Ishikawa (cell line): ENCODE results near the gene EHD1.

Experiments
- CEBPB ChIP-seq: IDR thresholded peaks from 2 replicates; pipeline ENCODE4 v1.6.1; 2012
- CREB1 ChIP-seq: IDR thresholded peaks from 2 replicates; pipeline ENCODE4 v1.6.1; 2012; ENCODE audit warnings: low read depth
- EGR1 ChIP-seq: IDR thresholded peaks from 2 replicates; pipeline ENCODE4 v1.6.1; 2012
- EP300 ChIP-seq: IDR thresholded peaks from 2 replicates; pipeline ENCODE4 v1.6.1; 2012; ENCODE audit warnings: borderline replicate concordance
- FOXM1 ChIP-seq: IDR thresholded peaks from 2 replicates; pipeline ENCODE4 v1.6.1; 2012; ENCODE audit warnings: low read depth, borderline replicate concordance
- MAX ChIP-seq: IDR thresholded peaks from 2 replicates; pipeline ENCODE4 v1.6.1; 2012
- NFIC ChIP-seq: IDR thresholded peaks from 2 replicates; pipeline ENCODE4 v1.6.1; 2012
- RAD21 ChIP-seq: IDR thresholded peaks from 2 replicates; pipeline ENCODE4 v1.6.1; 2012; ENCODE audit warnings: low read depth
- REST ChIP-seq: IDR thresholded peaks from 2 replicates; pipeline ENCODE4 v1.6.1; 2012; ENCODE audit warnings: low read depth, mild to moderate bottlenecking
- TAF1 ChIP-seq: IDR thresholded peaks from 2 replicates; pipeline ENCODE4 v1.6.1; 2012; ENCODE audit warnings: low read depth, mild to moderate bottlenecking
- TCF12 ChIP-seq: IDR thresholded peaks from 2 replicates; pipeline ENCODE4 v1.6.1; 2012; ENCODE audit warnings: low read depth
- TEAD4 ChIP-seq: IDR thresholded peaks from 2 replicates; pipeline ENCODE4 v1.6.1; 2012
- USF1 ChIP-seq: IDR thresholded peaks from 2 replicates; pipeline ENCODE4 v1.6.1; 2012
- YY1 ChIP-seq: IDR thresholded peaks from 2 replicates; pipeline ENCODE4 v1.6.1; 2012; ENCODE audit warnings: low read depth
- ZBTB7A ChIP-seq: IDR thresholded peaks from 2 replicates; pipeline ENCODE4 v1.6.1; 2012; ENCODE audit warnings: low read depth

Gene EHD1

GRCh38 chr11:64896448-64897022 is 18.1 kb upstream of the EHD1 start:
- no peak for TF ChIP-seq TAF1
- no peak for TF ChIP-seq CEBPB
- TF ChIP-seq NFIC = no peak
- no peak for TF ChIP-seq FOXM1
- no peak for TF ChIP-seq ZBTB7A
- TF ChIP-seq TEAD4 = no peak
- no peak for TF ChIP-seq YY1
- TF ChIP-seq RAD21 = no peak
- no peak for TF ChIP-seq CREB1
- TF ChIP-seq MAX = no peak
- TF ChIP-seq EP300 = no peak
- no peak for TF ChIP-seq REST

- TF ChIP-seq EGR1 = no peak
- no peak for TF ChIP-seq CREB1
- no peak for TF ChIP-seq CEBPB
- TF ChIP-seq YY1 = no peak
- no peak for TF ChIP-seq TAF1
These were observed 16.5 kb upstream of the EHD1 start for GRCh38 chr11:64894812-64895452.

GRCh38 chr11:64894070-64894811 is 15.8 kb upstream of the EHD1 start:
- TF ChIP-seq REST = no peak
- peak; percentile 82 for TF ChIP-seq RAD21
- no peak for TF ChIP-seq CREB1
- TF ChIP-seq CEBPB = no peak
- TF ChIP-seq TAF1 = no peak
- TF ChIP-seq YY1 = no peak
- TF ChIP-seq NFIC = no peak
- no peak for TF ChIP-seq FOXM1
- TF ChIP-seq ZBTB7A = peak; percentile 40; the same call in 1 of the 2 replicates
- no peak for TF ChIP-seq EGR1

- TF ChIP-seq YY1 (no peak), NFIC (no peak), EGR1 (no peak), TEAD4 (no peak), RAD21 (no peak), FOXM1 (no peak), CEBPB (no peak), TAF1 (no peak), USF1 (no peak), TCF12 (no peak), MAX (no peak), REST (no peak), ZBTB7A (no peak), EP300 (no peak)
These were observed 15.0 kb upstream of the EHD1 start for GRCh38 chr11:64893194-64894069.
